ENCODE results near the gene MGAT3. TPM values are rescaled to one million over a fixed set of nuclear protein-coding genes. Genes with fewer than 3 reads are reported as not detected.
"Not testable (repeated sequence)": the region's sequence is repeated elsewhere in the genome, so short reads cannot be mapped to it uniquely, and the experiment has no call there.

Gene MGAT3
- total RNA-seq, 2 experiments from 2014 or later: 7.0 to 7.2 TPM

DNA sequence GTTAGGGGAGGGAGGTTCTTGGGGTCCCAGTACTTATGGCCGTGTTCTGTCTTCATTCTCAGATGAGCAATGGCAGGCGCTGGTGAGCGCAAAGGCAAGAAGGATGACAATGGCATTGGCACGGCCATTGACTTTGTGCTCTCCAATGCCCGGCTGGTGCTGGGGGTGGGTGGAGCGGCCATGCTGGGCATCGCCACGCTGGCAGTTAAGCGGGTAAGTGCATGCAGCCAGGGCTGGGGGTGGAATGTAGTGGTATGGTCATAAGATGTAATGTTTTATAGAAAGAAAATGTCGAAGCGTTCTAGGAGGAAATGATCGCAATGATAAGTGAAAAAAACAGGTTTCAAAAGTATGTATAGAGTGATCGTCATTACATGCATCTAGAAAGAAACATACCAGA lies 54.4 kb downstream of the MGAT3 start:
- Mint-ChIP-seq H3K36me3 (peaks cover 28% of the 10 kb centered on the region), H3K4me3 (no peak overlapping the region), H3K27ac (no peak overlapping the region), H3K27me3 (no peaks in the 10 kb centered on the region), H3K4me1 (peaks cover 25% of the 10 kb centered on the region), H3K9me3 (no peaks in the 10 kb centered on the region)
- DNase-seq (no peak), ATAC-seq (ENCODE audit: low read depth) (no peak)
- POLR2A ChIA-PET: interaction anchor here (0.8 to 2.3 kb wide), 3 partner anchors 9 to 10 kb away, joined by 3 to 9 read pairs (median 3); partner anchors contain the start of genes ATF4 and MIEF1

DNA sequence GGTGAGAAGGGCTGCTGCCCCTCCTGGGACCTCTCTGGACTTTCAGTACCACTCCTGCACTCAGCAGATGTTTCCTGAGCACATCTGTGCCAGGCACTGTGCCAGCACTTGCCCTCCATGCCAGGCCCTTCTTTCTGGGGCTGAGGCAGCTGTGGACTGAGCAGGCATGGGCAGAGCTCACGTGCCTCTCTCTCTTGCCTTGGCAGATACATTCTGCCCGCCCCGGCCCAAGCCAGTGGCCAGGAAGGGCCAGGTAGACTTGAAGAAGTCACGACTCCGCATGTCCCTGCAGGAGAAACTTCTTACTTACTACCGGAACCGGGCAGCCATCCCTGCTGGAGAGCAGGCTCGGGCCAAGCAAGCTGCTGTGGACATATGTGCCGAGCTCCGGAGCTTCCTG lies 55.2 kb downstream of the MGAT3 start:
- no peaks in the 10 kb centered on the region for H3K27me3 Mint-ChIP-seq
- ATAC-seq (ENCODE audit: low read depth) (no peak), DNase-seq (no peak)
- H3K4me3 Mint-ChIP-seq: no peak overlapping the region
- peaks cover 23% of the 10 kb centered on the region for H3K36me3 Mint-ChIP-seq
- H3K4me1 Mint-ChIP-seq: peaks cover 21% of the 10 kb centered on the region
- no peaks in the 10 kb centered on the region for H3K9me3 Mint-ChIP-seq
- POLR2A ChIA-PET: no interaction called here
- H3K27ac Mint-ChIP-seq: no peak overlapping the region

DNA sequence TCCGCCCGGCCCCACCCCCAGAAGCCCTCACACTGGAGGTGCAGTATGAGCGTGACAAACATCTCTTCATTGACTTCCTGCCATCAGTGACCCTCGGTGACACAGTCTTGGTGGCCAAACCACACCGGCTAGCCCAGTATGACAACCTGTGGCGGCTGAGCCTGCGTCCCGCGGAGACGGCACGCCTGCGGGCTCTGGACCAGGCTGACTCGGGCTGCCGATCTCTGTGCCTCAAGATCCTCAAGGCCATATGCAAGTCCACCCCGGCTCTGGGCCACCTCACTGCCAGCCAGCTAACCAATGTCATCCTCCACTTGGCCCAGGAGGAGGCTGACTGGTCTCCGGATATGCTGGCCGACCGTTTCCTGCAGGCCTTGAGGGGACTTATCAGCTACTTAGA lies 57.0 kb downstream of the MGAT3 start:
- Mint-ChIP-seq H3K4me3 (no peak overlapping the region), H3K36me3 (peaks cover 17% of the 10 kb centered on the region), H3K27ac (no peak overlapping the region), H3K27me3 (no peaks in the 10 kb centered on the region), H3K4me1 (peaks cover 24% of the 10 kb centered on the region), H3K9me3 (no peaks in the 10 kb centered on the region)
- POLR2A ChIA-PET: interaction anchor here (1.0 kb wide), 1 partner anchor 194 kb away, joined by 3 read pairs; the partner anchor contains the start of gene RPL3
- DNase-seq (no peak), ATAC-seq (ENCODE audit: low read depth) (no peak)

DNA sequence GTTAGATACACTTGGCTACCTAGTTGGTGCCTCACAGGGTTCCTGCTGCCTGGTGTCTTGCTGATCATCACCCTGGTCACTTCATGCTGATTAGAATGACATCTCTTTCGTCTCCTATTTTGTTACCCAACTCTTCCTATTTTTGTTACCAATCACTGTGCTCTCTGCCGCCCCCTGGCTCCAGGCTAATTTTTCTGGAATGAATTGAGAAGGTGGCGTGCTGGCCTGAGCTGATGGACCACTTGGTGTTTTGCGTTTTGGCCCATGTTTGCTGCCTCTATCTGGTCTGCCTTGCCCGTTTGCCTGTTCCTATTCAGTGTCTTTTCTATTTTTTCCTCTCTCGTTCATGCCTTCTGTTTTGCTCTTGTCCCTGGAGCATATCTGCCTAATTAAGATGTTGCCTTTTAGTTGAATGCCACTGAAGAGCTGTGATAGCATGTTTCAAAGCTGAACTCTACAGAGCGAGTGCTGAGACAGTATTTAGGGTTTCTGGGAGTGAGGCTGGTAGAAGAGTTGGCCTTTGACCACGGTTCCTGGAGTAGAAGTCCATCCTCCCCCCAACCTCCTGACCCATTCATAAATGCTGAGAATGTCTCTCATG lies 57.7 kb downstream of the MGAT3 start:
- ATAC-seq (ENCODE audit: low read depth): no peak
- POLR2A ChIA-PET: interaction anchor here (1.0 kb wide), 2 partner anchors 115 to 195 kb away, joined by 3 to 4 read pairs; partner anchors contain the start of genes RPL3 and TAB1

DNA sequence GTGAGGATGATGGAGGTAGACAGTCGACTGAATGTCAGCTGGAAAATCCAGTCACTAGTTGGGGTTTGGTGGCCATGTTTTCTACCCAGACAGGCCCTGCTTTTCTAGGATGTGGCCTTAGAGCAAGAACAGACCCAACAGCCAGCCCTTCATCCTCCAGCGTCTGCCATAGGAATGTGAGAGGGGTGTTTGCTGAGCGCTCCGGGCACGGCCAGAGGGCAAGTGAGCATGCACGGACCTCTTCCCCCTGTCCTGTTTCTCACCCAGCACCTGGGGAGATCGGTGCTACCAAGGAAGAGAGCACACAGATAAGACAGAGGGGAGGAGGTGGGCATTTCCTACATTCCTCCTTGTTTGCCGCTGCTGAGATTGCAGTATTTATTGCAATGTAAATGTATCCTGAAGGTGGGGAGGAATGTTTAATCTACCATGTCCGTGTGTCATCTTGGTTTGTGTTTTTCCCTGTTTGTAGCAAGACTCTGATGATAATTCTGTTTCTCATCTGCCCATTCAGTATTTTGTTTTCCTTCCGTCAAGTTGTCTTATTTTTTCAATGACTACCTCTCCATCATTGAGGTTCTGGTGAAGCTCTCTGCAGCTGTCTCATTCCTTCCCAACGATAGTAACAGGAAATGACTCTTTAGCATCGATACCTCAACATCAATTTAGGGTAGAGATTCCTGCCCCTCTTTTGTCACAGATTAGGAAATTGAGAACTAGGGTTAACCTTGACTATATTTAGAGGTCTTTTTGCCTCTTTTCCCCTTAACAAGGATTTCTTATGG lies 58.6 kb downstream of the MGAT3 start:
- Mint-ChIP-seq H3K27ac (peak overlapping the region; percentile 36), H3K27me3 (no peaks in the 10 kb centered on the region), H3K9me3 (no peaks in the 10 kb centered on the region), H3K36me3 (peaks cover 18% of the 10 kb centered on the region), H3K4me3 (no peak overlapping the region), H3K4me1 (peaks cover 31% of the 10 kb centered on the region)
- POLR2A ChIA-PET: interaction anchor here (0.6 to 4.0 kb wide), 7 partner anchors 8 to 1090 kb away, joined by 3 to 21 read pairs (median 4); partner anchors contain the start of genes MIEF1 and TAB1
- DNase-seq: no peak
- no peak for ATAC-seq (ENCODE audit: low read depth)

More for the DNA sequence above, 57.7 kb downstream of the MGAT3 start:
- peaks cover 17% of the 10 kb centered on the region for H3K36me3 Mint-ChIP-seq
- H3K27ac Mint-ChIP-seq: no peak overlapping the region
- H3K4me3 Mint-ChIP-seq: no peak overlapping the region
- no peaks in the 10 kb centered on the region for H3K9me3 Mint-ChIP-seq
- peak; percentile 71 for DNase-seq
- no peaks in the 10 kb centered on the region for H3K27me3 Mint-ChIP-seq
- H3K4me1 Mint-ChIP-seq: peaks cover 28% of the 10 kb centered on the region

DNA sequence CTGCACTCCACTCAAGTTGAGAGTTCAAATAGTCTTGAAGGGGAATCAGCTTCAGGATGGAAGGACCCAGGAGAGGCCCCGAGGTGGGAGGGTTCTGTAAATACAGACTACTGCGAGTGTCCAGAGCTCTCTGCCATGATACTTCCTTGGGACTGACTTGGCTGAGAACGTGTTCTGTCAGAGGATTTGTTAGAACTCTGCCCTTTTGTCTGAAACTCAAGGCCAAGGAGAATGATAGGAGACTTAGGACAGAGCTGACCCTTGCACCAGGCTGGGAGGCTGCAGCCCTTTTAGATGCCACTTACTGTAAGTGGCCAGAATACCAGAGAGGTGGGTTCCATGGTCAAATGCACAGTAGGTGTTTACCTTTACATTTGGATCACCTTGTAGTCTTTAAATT lies 60.7 kb downstream of the MGAT3 start:
- Mint-ChIP-seq H3K27ac (no peak overlapping the region), H3K4me1 (peaks cover 42% of the 10 kb centered on the region), H3K27me3 (no peaks in the 10 kb centered on the region), H3K9me3 (no peaks in the 10 kb centered on the region), H3K4me3 (no peak overlapping the region), H3K36me3 (peaks cover 35% of the 10 kb centered on the region)
- no peak for DNase-seq
- POLR2A ChIA-PET: interaction anchor here (1.0 to 4.0 kb wide), 4 partner anchors 11 to 198 kb away, joined by 3 to 21 read pairs (median 5); partner anchors contain the start of genes MIEF1 and RPL3
- ATAC-seq (ENCODE audit: low read depth): no peak

DNA sequence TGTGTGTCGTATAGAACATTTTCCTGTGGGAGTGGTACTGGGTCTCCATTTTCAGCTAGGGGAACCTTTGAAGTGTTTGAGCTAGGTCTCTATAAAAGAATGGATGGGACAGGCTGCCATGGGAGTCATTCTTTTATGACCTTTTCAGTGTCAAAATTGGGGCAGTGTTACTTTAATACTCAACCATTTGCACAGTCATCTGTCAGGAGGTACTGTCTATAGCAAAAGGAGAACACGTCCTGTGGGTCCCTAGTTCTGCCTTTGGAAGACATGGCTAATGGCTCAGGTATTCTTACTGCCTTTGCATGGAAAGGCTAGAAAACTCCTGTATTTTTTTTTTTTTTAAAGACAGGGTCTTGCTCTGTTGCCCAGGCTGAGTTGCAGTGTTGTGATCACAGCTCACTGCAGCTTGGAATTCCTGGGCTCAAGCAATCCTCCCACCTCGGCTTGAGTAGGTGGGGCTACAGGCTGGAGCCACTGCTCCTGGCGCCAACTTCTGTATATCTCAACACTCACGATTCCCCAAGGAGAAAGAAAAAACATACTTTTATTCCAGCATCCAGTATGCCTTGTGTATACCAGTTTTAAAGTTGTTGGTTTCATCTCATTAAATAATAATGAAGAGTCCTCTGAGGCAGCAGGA lies 61.5 kb downstream of the MGAT3 start:
- DNase-seq (no peak), ATAC-seq (ENCODE audit: low read depth) (no peak)
- H3K36me3 Mint-ChIP-seq: peaks cover 43% of the 10 kb centered on the region
- H3K9me3 Mint-ChIP-seq: no peaks in the 10 kb centered on the region
- POLR2A ChIA-PET: interaction anchor here (1.0 to 4.0 kb wide), 5 partner anchors 10 to 199 kb away, joined by 3 to 21 read pairs (median 4); partner anchors contain the start of genes MIEF1 and RPL3
- H3K4me3 Mint-ChIP-seq: peak overlapping the region; percentile 96
- peaks cover 49% of the 10 kb centered on the region for H3K4me1 Mint-ChIP-seq
- H3K27ac Mint-ChIP-seq: peak overlapping the region; percentile 99
- no peaks in the 10 kb centered on the region for H3K27me3 Mint-ChIP-seq

DNA sequence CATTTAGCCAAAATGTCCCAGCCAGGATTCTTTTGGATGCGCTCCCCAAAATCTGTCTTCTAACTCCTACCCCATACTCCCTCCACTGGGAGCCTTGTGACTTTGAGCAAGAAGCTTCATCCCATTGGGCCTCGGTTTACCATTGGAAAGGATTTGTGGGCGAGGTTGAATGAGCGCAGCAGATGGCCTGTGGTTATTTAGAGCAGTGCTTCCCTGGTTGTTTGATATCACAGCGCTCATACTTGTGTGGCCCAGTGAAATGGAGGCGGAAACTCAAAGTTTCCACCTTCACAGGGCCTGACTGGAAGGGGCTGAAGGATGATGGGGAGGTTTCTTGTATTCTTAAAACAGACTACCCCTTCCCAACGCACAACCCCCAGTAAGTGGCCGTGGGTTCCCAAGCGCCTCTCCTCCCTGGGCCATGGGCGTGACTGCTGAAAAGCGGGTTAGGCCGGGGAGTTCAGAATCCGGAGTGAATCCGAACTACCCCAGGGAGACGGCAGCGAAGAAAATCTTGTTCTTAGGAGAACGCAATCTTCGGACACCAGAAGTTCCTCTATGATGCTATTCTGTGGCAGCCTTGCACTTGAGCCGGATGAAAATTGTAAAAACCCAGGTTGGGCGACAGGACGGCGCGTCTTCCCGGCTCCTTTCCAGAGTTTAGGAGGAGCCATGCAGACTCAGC lies 62.3 kb downstream of the MGAT3 start:
- Mint-ChIP-seq H3K27me3 (no peaks in the 10 kb centered on the region), H3K4me3 (peak overlapping the region; percentile 96), H3K9me3 (no peaks in the 10 kb centered on the region), H3K27ac (peak overlapping the region; percentile 99), H3K36me3 (peaks cover 42% of the 10 kb centered on the region), H3K4me1 (peaks cover 52% of the 10 kb centered on the region)
- POLR2A ChIA-PET: interaction anchor here (0.7 to 4.7 kb wide), 30 partner anchors 9 to 525 kb away, joined by 3 to 80 read pairs (median 6); partner anchors contain the start of genes MIEF1, RPL3, RPS19BP1 and TAB1
- DNase-seq (no peak), ATAC-seq (ENCODE audit: low read depth) (no peak)

DNA sequence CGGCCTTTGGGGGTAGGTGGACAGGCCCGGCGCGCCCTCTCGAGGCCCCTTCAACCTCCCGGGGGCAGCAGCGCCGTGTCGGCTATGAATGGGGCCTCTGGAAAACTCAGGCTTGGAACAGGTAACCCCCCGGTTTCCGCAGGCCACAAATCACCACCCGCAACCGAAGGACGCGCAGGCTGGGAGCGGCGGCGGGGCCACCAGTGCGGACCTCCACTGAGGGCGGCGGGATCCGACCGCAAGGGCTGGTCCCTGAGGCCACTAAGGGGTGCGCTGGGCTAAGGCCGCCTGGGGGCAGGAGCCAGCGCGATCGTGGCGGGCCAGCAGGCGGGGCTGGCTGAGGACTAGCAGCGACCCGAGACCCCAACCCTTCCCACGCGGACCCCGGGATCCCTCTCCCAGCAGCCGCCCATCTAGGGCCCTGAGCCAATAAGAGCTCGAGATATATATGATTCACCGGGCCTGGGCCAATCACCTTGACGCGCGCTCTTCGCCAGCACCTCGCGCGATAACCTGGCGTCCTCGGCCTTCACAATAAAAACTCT lies 62.9 kb downstream of the MGAT3 start:
- H3K36me3 Mint-ChIP-seq: peaks cover 42% of the 10 kb centered on the region
- H3K9me3 Mint-ChIP-seq: no peaks in the 10 kb centered on the region
- peak overlapping the region; percentile 99 for H3K27ac Mint-ChIP-seq
- H3K27me3 Mint-ChIP-seq: no peaks in the 10 kb centered on the region
- H3K4me3 Mint-ChIP-seq: peak overlapping the region; percentile 96
- H3K4me1 Mint-ChIP-seq: peaks cover 53% of the 10 kb centered on the region
- POLR2A ChIA-PET: interaction anchor here (0.6 to 4.7 kb wide), 37 partner anchors 9 to 882 kb away, joined by 3 to 80 read pairs (median 5); partner anchors contain the start of genes MIEF1, RPL3, RPS19BP1 and SYNGR1
- peak; percentile 94 for ATAC-seq (ENCODE audit: low read depth)
- DNase-seq: peak; percentile 92

DNA sequence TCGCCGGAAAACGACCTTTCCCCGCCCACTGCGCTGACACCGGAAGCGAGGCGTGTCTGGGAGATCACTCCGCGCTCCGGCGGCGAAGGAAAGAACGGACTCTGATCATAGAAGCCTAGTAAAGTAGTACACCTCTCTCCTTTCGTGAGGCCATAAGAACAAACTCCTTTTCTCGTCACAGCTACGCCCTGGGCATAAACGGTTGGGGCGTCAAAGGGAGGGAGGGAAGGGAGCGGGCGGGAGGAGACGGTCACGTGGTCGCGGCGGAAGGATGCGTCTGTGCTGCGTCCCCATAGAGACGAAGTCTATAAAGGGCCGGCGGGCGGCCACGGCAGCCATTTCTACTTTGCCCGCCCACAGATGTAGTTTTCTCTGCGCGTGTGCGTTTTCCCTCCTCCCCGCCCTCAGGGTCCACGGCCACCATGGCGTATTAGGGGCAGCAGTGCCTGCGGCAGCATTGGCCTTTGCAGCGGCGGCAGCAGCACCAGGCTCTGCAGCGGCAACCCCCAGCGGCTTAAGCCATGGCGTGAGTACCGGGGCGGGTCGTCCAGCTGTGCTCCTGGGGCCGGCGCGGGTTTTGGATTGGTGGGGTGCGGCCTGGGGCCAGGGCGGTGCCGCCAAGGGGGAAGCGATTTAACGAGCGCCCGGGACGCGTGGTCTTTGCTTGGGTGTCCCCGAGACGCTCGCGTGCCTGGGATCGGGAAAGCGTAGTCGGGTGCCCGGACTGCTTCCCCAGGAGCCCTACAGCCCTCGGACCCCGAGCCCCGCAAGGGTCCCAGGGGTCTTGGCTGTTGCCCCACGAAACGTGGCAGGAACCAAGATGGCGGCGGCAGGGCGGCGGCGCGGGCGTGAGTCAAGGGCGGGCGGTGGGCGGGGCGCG lies 63.7 kb downstream of the MGAT3 start, which contains the start of gene ATF4:
ATF4 (plus strand) TSS at position 337 of the 880 bp plus-strand sequence. CDS start 884 bp downstream, outside the sequence.
- H3K4me1 Mint-ChIP-seq: peaks cover 59% of the 10 kb centered on the region
- peak within 1 kb of the TSS; percentile 99 for H3K27ac Mint-ChIP-seq
- no peaks in the 10 kb centered on the region for H3K27me3 Mint-ChIP-seq
- POLR2A ChIA-PET: interaction anchor here (0.6 to 4.7 kb wide), 40 partner anchors 10 to 881 kb away, joined by 3 to 80 read pairs (median 4); partner anchors contain the start of genes MIEF1, RPL3, RPS19BP1 and SYNGR1
- DNase-seq (peak; percentile 90), ATAC-seq (ENCODE audit: low read depth) (peak; percentile 23)
- H3K36me3 Mint-ChIP-seq: peaks cover 49% of the 10 kb centered on the region
- no peaks in the 10 kb centered on the region for H3K9me3 Mint-ChIP-seq
- H3K4me3 Mint-ChIP-seq: peak within 1 kb of the TSS; percentile 96

DNA sequence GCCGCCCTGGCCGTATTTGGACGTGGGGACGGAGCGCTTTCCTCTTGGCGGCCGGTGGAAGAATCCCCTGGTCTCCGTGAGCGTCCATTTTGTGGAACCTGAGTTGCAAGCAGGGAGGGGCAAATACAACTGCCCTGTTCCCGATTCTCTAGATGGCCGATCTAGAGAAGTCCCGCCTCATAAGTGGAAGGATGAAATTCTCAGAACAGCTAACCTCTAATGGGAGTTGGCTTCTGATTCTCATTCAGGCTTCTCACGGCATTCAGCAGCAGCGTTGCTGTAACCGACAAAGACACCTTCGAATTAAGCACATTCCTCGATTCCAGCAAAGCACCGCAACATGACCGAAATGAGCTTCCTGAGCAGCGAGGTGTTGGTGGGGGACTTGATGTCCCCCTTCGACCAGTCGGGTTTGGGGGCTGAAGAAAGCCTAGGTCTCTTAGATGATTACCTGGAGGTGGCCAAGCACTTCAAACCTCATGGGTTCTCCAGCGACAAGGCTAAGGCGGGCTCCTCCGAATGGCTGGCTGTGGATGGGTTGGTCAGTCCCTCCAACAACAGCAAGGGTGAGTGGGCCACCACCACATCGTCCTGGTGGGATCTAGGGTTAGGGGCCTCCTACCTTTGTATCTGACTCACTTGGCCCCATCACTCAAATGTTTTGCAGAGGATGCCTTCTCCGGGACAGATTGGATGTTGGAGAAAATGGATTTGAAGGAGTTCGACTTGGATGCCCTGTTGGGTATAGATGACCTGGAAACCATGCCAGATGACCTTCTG lies 64.5 kb downstream of the MGAT3 start:
- not testable (repeated sequence) for H3K27me3 Mint-ChIP-seq; ATAC-seq (ENCODE audit: low read depth); H3K9me3 Mint-ChIP-seq; DNase-seq
- Mint-ChIP-seq H3K27ac (peak overlapping the region; percentile 99), H3K4me1 (peaks cover 56% of the 10 kb centered on the region), H3K36me3 (peaks cover 47% of the 10 kb centered on the region), H3K4me3 (peak overlapping the region; percentile 96)
- POLR2A ChIA-PET: interaction anchor here (0.9 to 4.7 kb wide), 12 partner anchors 9 to 523 kb away, joined by 3 to 80 read pairs (median 6); partner anchors contain the start of genes MIEF1, RPL3, RPS19BP1 and SYNGR1
